Measurements from ENCODE around the gene AACS.

GRCh38 chr12:125186471-125187147, 121.4 kb downstream of the AACS start:
- TF ChIP-seq TAF1 (IDR thresholded peaks at IDR 0.05; ENCODE audit: low read depth) (no peak), CTCF (IDR thresholded peaks at IDR 0.05; ENCODE audit: poor library complexity, severe bottlenecking) (no peak), EZH2 (IDR thresholded peaks at IDR 0.05; ENCODE audit: borderline replicate concordance, insufficient read depth, low read length, poor library complexity, severe bottlenecking) (no peak), POLR2AphosphoS5 (IDR thresholded peaks at IDR 0.05) (no peak), EP300 (conservative IDR thresholded peaks at IDR 0.05; ENCODE audit: poor library complexity, severe bottlenecking) (no peak), MXI1 (conservative IDR thresholded peaks at IDR 0.05; ENCODE audit: poor library complexity, severe bottlenecking) (no peak), REST (IDR thresholded peaks at IDR 0.05; ENCODE audit: borderline replicate concordance) (no peak), RAD21 (conservative IDR thresholded peaks at IDR 0.05) (no peak), SMC3 (conservative IDR thresholded peaks at IDR 0.05; ENCODE audit: poor library complexity) (no peak)
